ENCODE results near the gene CCDC92.
"Not testable (repeated sequence)": the region's sequence is repeated elsewhere in the genome, so short reads cannot be mapped to it uniquely, and the experiment has no call there.

The CCDC92 gene

GRCh38 chr12:123935956-123936355 lies 36.7 kb downstream of the CCDC92 start:
- no peak for DNase-seq

GRCh38 chr12:123934829-123935228 lies 37.8 kb downstream of the CCDC92 start:
- peak in 1 of 2 donors; percentile 12 for DNase-seq

- DNase-seq = no peak
Observed at GRCh38 chr12:123934016-123934620, 38.5 kb downstream of the CCDC92 start.

GRCh38 chr12:123933214-123933613 lies 39.4 kb downstream of the CCDC92 start:
- no peak for DNase-seq

- no peak for DNase-seq
Observed at GRCh38 chr12:123931686-123932321, 40.8 kb downstream of the CCDC92 start.

- no peak for DNase-seq
Observed at GRCh38 chr12:123929946-123930583, 42.6 kb downstream of the CCDC92 start.

- DNase-seq = no peak
Observed at GRCh38 chr12:123928897-123929296, 43.7 kb downstream of the CCDC92 start.

GRCh38 chr12:123928274-123928865 lies 44.3 kb downstream of the CCDC92 start:
- no peak for DNase-seq

GRCh38 chr12:123924539-123924938 lies 48.1 kb downstream of the CCDC92 start:
- DNase-seq = no peak

GRCh38 chr12:123923927-123924326 lies 48.7 kb downstream of the CCDC92 start:
- DNase-seq = no peak

GRCh38 chr12:123923038-123923437 lies 49.6 kb downstream of the CCDC92 start:
- DNase-seq = no peak

GRCh38 chr12:123919980-123920360 lies 52.7 kb downstream of the CCDC92 start:
- no peak for DNase-seq

- DNase-seq = no peak
Observed at GRCh38 chr12:123917337-123917850, 55.2 kb downstream of the CCDC92 start.

GRCh38 chr12:123916729-123917128 lies 55.9 kb downstream of the CCDC92 start:
- DNase-seq = no peak

- no peak for DNase-seq
Observed at GRCh38 chr12:123914726-123915333, 57.8 kb downstream of the CCDC92 start.

GRCh38 chr12:123912415-123913380 lies 59.9 kb downstream of the CCDC92 start:
- no peak for DNase-seq

GRCh38 chr12:123911672-123912409 lies 60.8 kb downstream of the CCDC92 start:
- not testable (repeated sequence) for DNase-seq

GRCh38 chr12:123910761-123911193 lies 61.9 kb downstream of the CCDC92 start:
- DNase-seq = no peak

GRCh38 chr12:123910057-123910456 lies 62.6 kb downstream of the CCDC92 start:
- no peak for DNase-seq

GRCh38 chr12:123908884-123909725 lies 63.5 kb downstream of the CCDC92 start:
- no peak for DNase-seq
